GM21381 (cell line): ENCODE measurements around the gene HAUS3.

Experiments used
- ATAC-seq: cut with Tn5 transposase; IDR thresholded peaks from one replicate; pipeline ENCODE4 v1.9.1; 2021; ENCODE audit warnings: mild to moderate bottlenecking, moderate library complexity; ENCODE audit not compliant: unreplicated experiment

The HAUS3 gene

GRCh38 chr4:2253160-2254084 lies 11.5 kb upstream of the HAUS3 start:
- ATAC-seq = no peak

GRCh38 chr4:2252530-2253091 lies 10.7 kb upstream of the HAUS3 start:
- ATAC-seq = no peak

- ATAC-seq = no peak
These were observed 10.0 kb upstream of the HAUS3 start for GRCh38 chr4:2251795-2252529.

GRCh38 chr4:2251073-2251794 lies 9.3 kb upstream of the HAUS3 start:
- ATAC-seq = no peak

- ATAC-seq = no peak
These were observed 8.6 kb upstream of the HAUS3 start for GRCh38 chr4:2250357-2251072.

DNA sequence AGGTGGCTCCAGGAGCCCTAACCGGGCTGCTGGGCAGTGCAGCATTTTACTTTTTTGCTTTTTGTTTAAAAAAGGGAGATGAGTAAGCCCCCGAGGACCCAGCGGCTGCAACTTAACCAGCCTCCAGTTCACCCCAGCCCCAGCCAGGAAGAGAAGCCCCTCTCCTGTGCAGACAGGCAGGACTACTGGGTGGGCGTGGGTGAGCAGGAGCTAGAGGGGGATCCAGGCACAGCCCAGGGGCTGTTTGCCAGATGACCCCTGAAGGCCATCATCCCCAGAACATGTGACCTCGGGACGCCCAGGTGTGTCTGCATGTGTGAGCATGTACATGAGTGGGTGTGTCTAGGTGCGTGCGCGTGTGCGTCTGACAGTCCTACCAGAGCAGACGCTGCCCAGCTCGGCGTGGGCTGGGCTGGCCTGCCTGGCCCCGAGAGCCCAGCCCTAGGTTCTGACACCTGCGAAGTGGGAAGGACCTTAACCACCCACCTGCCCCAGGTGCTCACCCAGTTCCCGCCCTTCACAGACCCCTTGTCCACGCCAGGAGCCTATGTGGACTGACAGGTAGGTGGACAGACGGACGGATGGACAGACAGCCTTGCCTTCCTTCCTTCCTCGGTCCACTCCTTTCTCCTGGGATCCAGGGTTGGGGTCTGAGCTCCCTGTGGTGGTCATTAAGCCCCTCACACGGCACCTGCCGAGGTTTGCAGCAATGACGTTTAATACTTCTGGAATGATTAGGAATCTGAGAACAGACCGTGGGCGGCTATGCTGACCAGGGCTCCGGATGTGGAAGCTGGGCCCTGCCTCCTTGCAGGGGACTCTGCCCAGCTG lies 7.8 kb upstream of the HAUS3 start:
- no peak for ATAC-seq

GRCh38 chr4:2248821-2249261 lies 6.9 kb upstream of the HAUS3 start:
- no peak for ATAC-seq

GRCh38 chr4:2248044-2248780 lies 6.3 kb upstream of the HAUS3 start:
- ATAC-seq = no peak

DNA sequence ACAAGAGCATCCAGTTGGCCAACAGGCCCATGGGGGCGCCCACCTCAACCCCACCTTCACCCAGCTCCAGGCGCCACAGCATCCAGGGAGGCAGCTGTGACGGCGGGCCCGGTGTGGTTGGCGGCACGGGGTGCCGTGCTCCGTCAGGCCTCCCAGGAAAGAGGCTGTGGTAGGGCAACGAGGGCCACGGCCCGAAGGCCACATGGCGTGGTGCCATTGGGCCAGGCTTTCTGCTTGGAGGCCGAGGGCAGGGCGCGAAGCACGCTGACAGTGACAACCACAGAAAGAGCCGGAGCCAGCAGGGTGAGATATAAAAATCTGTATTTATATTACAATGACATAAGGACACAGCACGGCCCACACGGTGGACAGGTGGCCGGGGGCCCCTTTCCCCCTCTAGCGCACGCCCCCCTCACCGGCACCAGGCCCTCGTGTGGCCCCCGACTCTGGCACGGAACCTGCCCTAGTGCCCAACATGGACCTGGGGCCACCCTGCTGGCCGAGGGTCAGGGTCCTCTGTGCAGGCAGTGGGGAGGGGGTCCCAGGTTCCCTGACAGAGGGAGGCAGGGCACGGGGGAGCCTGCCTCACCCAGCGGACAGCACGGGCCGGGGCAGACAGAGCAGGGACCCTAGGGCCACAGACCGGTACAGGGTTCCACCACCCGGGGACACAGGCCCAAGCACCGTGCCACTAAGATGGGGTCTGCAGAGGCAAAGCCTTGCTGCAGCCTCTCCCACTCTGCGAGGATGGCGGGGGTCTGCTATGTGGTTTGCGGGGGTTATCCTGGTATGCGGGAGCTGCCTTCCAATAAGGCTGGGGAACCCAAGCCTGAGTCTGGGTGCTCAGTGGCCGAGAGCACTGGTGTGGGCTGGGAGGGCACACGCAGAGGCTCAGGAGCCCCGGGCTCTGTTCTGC lies 5.5 kb upstream of the HAUS3 start:
- ATAC-seq = no peak

GRCh38 chr4:2246384-2247127 lies 4.6 kb upstream of the HAUS3 start:
- ATAC-seq = no peak

DNA sequence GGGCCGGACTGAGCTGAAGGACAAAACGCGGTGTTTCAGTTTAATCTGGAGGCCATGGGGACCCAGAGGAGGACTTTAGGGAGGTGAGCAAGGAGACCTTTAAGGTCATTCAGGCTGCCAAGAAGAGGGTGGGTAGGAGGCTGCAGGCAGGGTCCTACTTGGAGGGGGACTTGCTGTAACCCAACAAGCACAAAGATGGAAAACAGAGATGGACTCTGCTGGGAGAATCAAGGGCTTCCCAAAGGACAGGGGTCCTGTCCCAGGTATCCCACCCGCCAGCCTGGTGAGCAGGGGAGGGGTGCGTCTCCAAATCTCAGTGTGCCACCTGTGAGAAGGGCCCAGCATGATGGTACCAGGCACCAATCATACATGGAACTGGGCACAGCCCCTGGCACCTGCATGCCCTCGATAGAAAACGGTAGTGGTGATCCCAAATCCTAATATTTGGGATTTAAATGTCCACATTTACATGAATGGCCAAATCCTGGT lies 3.9 kb upstream of the HAUS3 start:
- no peak for ATAC-seq

GRCh38 chr4:2245057-2245786 lies 3.3 kb upstream of the HAUS3 start:
- no peak for ATAC-seq

DNA sequence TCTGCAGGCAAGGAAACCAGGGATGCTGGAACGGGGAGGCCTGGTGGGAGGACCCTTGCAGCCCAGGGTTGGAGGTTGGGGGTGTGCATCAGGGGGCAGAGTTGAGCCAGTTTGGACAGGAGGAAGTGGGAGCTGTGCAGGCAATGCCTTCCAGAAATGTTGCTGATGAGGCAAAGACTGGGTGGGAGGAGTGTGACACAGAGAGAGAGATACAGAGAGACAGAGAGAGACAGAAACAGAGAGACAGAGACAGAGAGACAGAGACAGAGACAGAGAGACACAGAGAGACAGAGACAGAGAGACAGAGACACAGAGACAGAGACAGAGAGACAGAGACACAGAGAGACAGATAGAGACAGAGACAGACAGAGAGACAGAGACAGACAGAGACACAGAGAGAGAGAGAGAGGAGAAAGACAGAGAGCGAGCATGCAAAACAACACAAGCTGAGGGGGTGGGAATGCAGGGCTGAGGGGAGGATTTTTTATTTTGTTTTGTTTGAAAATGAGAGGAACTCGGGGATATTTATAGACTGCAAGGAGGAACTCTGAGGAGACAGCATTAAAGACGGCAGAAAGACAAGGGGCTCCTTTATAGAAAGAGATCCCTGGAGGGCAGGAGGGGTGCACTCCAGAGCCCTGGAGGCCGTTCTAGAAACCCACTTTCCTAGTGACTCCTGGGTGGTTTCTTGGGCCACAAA lies 1.9 kb upstream of the HAUS3 start:
- no peak for ATAC-seq

DNA sequence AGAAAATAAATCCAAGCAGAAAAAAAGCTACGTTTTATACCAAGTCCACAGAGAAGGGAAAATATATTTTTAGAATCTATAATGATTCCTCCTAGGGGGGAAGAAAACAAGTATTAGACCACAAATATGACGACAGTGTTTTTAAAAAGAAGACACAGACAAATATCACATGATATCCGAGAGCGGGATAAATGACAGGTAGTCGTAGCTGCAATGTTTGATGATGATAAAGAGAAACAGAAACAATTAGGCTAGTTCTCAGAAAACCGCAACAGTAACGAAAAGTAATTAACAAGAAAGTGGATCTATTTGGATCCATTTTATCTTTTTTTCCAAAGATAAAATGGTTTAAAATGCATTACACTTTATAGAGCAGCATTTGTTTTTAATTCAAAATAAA lies 918 bp downstream of the HAUS3 start:
- ATAC-seq = no peak

- ATAC-seq = no peak
These were observed 4.8 kb downstream of the HAUS3 start for GRCh38 chr4:2236944-2237666.
